Measurements from ENCODE around the gene MBD1.

GRCh38 chr18:50274941-50275340 is 6.4 kb downstream of the MBD1 start:
- TF ChIP-seq CTCF (IDR thresholded peaks at IDR 0.05), result no peak
- no peak for TF ChIP-seq POLR2A (IDR thresholded peaks at IDR 0.05)

Data from right lobe of liver (tissue), 4 donors.